RKO (cell line): ENCODE data around the gene CHN1.

Experiments
- DNase-seq: peaks from one replicate; pipeline ENCODE4 v3.0.0-alpha.2; 2016; ENCODE audit warnings: low spot score

CHN1 gene

GRCh38 chr2:174764280-174765255 is 240.6 kb downstream of the CHN1 start, which contains the start of gene CHRNA1:
TSS of gene CHRNA1 (minus strand) at chr2:174764472. CDS start at chr2:174764394, 78 bp downstream.
- no peak for DNase-seq

GRCh38 chr2:174763780-174764179 is 241.4 kb downstream of the CHN1 start:
- no peak for DNase-seq

- no peak for DNase-seq
These were observed 242.7 kb downstream of the CHN1 start for GRCh38 chr2:174762464-174762863.

DNA sequence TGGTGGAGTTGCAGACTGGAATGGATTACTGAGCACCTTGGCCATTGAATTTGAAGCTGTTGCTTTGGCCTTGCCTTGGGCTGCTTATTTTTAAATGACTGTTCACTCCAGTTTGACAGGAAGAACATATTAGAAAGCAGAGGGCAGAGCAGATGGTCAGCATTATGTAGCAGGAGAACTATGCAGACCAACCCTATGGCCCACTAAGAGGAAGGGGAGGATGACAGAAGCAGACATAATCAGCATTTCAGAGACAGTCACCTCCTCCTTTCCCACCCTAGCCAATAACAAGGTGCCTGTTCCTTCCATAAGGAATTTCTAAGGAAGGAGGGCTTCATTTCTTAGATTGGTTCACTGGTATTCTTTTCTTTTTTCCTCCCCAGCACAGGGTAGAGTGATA is 243.3 kb downstream of the CHN1 start:
- no peak for DNase-seq

GRCh38 chr2:174760845-174761473 is 244.2 kb downstream of the CHN1 start:
- DNase-seq, result no peak

GRCh38 chr2:174759381-174760065 is 245.7 kb downstream of the CHN1 start:
- DNase-seq, result no peak

GRCh38 chr2:174756743-174757142 is 248.4 kb downstream of the CHN1 start:
- no peak for DNase-seq

DNA sequence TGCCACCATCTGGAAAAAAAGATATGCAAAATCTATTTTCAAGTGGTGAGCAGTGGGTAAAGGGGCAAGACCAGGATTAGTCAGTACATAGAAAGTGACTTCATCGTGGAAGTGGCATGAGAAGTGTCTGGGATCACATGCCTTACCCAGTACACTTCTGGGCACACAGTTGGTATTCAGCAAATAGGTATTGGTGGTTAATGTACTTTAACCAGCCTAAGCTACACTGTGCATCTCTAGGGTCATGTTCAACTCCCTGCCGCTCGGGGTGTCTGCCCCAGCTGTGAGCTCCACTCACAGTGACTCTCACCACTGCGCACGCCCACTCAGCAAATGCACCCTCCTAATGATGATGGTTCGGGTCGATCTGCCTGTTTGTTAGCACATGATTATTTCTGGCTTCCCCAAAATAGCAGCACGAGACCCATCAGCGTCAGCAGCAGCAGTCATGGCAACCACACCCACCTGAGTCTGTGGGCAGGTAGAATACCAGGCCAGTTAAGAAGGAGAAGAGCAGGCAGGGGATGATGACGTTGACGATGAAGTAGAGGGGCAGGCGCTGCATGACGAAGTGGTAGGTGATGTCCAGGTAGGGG is 252.0 kb downstream of the CHN1 start:
- DNase-seq, result no peak

DNA sequence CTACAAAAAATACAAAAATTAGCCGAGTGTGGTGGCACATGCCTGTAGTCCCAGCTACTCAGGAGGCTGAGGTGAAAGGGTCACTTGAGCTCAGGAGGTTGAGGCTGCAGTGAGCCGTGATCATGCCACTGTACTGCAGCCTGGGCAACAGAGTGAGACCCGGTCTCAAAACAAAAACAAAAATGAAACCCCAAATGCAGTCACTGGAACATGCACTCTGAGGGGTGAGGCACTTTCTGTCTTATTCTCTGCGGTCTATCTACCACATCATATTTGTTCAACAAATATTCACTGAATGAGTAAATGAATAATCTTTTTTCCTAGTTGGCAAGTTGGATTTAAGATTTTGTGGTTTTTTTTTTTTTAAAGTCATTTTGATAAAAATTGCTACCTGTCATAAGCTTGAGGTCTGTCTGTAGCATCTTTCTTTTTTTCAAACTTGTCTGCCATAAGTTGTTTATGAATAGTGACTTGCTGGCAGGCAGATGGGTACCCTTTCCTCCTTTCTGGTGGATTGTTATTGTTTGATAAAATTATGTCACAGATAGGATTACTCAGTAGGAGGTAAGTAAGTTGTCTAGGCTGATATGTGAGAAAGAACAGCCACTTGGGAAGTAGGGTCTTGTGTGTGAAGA is 252.7 kb downstream of the CHN1 start:
- DNase-seq, result no peak

GRCh38 chr2:174750923-174751441 is 254.2 kb downstream of the CHN1 start:
- no peak for DNase-seq

- DNase-seq, result no peak
These were observed 255.4 kb downstream of the CHN1 start for GRCh38 chr2:174749793-174750192.

DNA sequence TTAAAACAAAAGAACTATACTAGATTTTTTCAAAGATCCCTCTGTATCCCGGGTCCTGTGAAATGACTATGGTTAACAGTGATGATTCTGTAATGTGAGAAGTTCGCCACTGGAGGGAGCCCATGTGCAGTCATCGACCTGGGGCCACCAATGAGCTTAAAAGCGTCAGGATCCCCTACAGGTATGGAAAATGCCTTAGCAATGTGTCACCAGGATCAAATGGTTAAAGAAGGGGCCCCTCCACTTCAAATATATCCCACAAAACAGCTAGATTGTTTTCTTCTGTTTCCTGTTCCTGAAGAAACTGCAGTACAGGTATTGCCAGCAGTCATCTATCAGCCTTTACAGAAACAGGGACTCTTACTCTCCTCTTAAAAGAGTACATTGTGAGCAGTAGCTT is 256.2 kb downstream of the CHN1 start:
- DNase-seq, result peak; percentile 43
